SU-DHL-6 (cell line): ENCODE measurements around the gene GP1BB.

ENCODE experiments used
- H2AFZ ChIP-seq: fragments of 200-600 bp; sonication (generic); 2 replicates; pipeline ENCODE4 v1.6.1; 2014; ENCODE audit warnings: low read depth, mild to moderate bottlenecking, moderate library complexity, mixed read lengths, antibody characterized with exemption, low read length; ENCODE audit not compliant: severe bottlenecking
- H3F3A ChIP-seq: fragments of 200-600 bp; shearing (Covaris generic); 2 replicates; pipeline ENCODE4 v1.6.0; 2016; ENCODE audit warnings: antibody characterized with exemption, mild to moderate bottlenecking; ENCODE audit not compliant: insufficient read depth
- H3K27ac ChIP-seq: fragments of 200-600 bp; sonication (generic); 2 replicates; pipeline ENCODE4 v1.5.1; 2016; ENCODE audit warnings: low read depth, mild to moderate bottlenecking, low read length, moderate library complexity, mixed read lengths
- H3K27me3 ChIP-seq: fragments of 200-600 bp; sonication (generic), shearing (Covaris generic); 2 replicates; pipeline ENCODE4 v1.6.0; 2014; ENCODE audit warnings: mild to moderate bottlenecking, low read length
- H3K36me3 ChIP-seq: fragments of 200-600 bp; sonication (generic); 2 replicates; pipeline ENCODE4 v1.6.1; 2014; ENCODE audit warnings: mild to moderate bottlenecking, low read length, mixed read lengths
- H3K4me2 ChIP-seq: fragments of 300-600, 200-600 bp; shearing (Covaris generic), sonication (generic); 2 replicates; pipeline ENCODE4 v1.6.0; 2014; ENCODE audit warnings: low read length, low read depth, mild to moderate bottlenecking; ENCODE audit not compliant: poor library complexity, severe bottlenecking
- H3K4me3 ChIP-seq: fragments of 200-600 bp; sonication (generic); 2 replicates; pipeline ENCODE4 v1.5.1; 2014; ENCODE audit warnings: antibody characterized with exemption, low read length, mild to moderate bottlenecking, mixed read lengths; ENCODE audit not compliant: insufficient read depth, poor library complexity, severe bottlenecking
- H3K79me2 ChIP-seq: fragments of 200-600 bp; sonication (generic); 2 replicates; pipeline ENCODE4 v1.6.1; 2014; ENCODE audit warnings: mild to moderate bottlenecking, low read length, moderate library complexity; ENCODE audit not compliant: insufficient read depth
- H3K9ac ChIP-seq: fragments of 200-600 bp; sonication (generic); 2 replicates; pipeline ENCODE4 v1.7.0; 2014; ENCODE audit warnings: mild to moderate bottlenecking, low read length
- H3K9me2 ChIP-seq: fragments of 200-600 bp; sonication (generic); replicated peaks from 2 replicates; pipeline ENCODE4 v1.6.1; 2014; ENCODE audit warnings: low read length; ENCODE audit not compliant: insufficient read depth
- H3K9me3 ChIP-seq: fragments of 200-600 bp; sonication (generic); 2 replicates; pipeline ENCODE4 v1.6.1; 2014; ENCODE audit warnings: low read length, mixed read lengths; ENCODE audit not compliant: insufficient read depth
- H4K20me1 ChIP-seq: fragments of 200-600 bp; sonication (generic); 2 replicates; pipeline ENCODE4 v1.6.1; 2014; ENCODE audit warnings: low read depth, mild to moderate bottlenecking, antibody characterized with exemption, low read length, moderate library complexity, mixed read lengths
- EZH2phosphoT487 ChIP-seq: fragments of 200-600 bp; sonication (generic), shearing (Covaris generic); conservative IDR thresholded peaks from 2 replicates; pipeline ENCODE4 v1.6.1; 2018; ENCODE audit warnings: mild to moderate bottlenecking, antibody characterized with exemption, low read length, moderate library complexity, mixed read lengths
- TF ChIP-seq, protein P1 (sequence below): fragments of 200-600 bp; sonication (generic); IDR thresholded peaks from one replicate; pipeline ENCODE4 v1.5.1; 2017; ENCODE audit warnings: antibody characterized with exemption, mild to moderate bottlenecking, low read length, moderate library complexity; ENCODE audit not compliant: insufficient read depth, poor library complexity, severe bottlenecking

Gene GP1BB

GRCh38 chr22:19723232-19723982, at the start of gene GP1BB:
TSS of gene GP1BB (plus strand) at chr22:19723539. CDS start at chr22:19723570, 31 bp downstream.
- TF ChIP-seq, protein P1, sequence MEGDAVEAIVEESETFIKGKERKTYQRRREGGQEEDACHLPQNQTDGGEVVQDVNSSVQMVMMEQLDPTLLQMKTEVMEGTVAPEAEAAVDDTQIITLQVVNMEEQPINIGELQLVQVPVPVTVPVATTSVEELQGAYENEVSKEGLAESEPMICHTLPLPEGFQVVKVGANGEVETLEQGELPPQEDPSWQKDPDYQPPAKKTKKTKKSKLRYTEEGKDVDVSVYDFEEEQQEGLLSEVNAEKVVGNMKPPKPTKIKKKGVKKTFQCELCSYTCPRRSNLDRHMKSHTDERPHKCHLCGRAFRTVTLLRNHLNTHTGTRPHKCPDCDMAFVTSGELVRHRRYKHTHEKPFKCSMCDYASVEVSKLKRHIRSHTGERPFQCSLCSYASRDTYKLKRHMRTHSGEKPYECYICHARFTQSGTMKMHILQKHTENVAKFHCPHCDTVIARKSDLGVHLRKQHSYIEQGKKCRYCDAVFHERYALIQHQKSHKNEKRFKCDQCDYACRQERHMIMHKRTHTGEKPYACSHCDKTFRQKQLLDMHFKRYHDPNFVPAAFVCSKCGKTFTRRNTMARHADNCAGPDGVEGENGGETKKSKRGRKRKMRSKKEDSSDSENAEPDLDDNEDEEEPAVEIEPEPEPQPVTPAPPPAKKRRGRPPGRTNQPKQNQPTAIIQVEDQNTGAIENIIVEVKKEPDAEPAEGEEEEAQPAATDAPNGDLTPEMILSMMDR, result no peak
- TF ChIP-seq EZH2phosphoT487, result no peak
- H3K9ac ChIP-seq, result no peak within 1 kb of the TSS
- H3K9me3 ChIP-seq, result no peaks in the 10 kb centered on the region
- no peak within 1 kb of the TSS for H3K27ac ChIP-seq
- H3F3A ChIP-seq, result no peaks in the 10 kb centered on the region
- H3K36me3 ChIP-seq, result no peaks in the 10 kb centered on the region
- no peaks in the 10 kb centered on the region for H3K9me2 ChIP-seq
- H2AFZ ChIP-seq, result no peak within 1 kb of the TSS
- H3K79me2 ChIP-seq, result no peaks in the 10 kb centered on the region
- H4K20me1 ChIP-seq, result no peaks in the 10 kb centered on the region
- no peak within 1 kb of the TSS for H3K4me3 ChIP-seq
- no peaks in the 10 kb centered on the region for H3K27me3 ChIP-seq
- H3K4me2 ChIP-seq, result no peak within 1 kb of the TSS

DNA sequence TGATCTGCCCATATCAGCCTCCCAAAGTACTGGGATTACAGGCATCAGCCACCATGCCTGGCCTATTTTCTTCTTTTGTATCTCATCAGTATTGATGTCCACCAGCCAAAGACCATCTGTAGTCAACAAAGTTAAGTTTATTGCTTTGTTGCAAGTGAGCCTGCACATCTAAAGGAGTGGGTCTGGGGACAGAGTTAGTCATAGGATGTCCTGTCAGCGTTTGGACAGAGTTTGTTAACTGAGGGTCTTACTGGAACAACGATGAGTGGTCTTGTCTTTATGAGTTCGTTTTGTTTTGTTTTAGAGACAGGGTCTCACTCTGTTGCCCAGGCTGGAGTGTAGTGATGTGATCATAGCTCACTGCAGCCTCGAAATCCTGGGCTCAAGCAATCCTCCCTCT, 49.7 kb upstream of the GP1BB start:
- Histone ChIP-seq H2AFZ (no peak overlapping the region), H3K4me3 (no peak overlapping the region), H4K20me1 (no peaks in the 10 kb centered on the region), H3K36me3 (no peaks in the 10 kb centered on the region), H3K27me3 (no peaks in the 10 kb centered on the region), H3F3A (no peaks in the 10 kb centered on the region), H3K27ac (no peak overlapping the region), H3K9me3 (no peaks in the 10 kb centered on the region), H3K79me2 (no peaks in the 10 kb centered on the region), H3K4me2 (no peak overlapping the region), H3K9ac (no peak overlapping the region), H3K9me2 (no peaks in the 10 kb centered on the region)
- TF ChIP-seq EZH2phosphoT487, result no peak
- TF ChIP-seq, protein P1, result no peak

- TF ChIP-seq EZH2phosphoT487, result no peak
- TF ChIP-seq, protein P1, result no peak
- no peaks in the 10 kb centered on the region for H4K20me1 ChIP-seq
- no peak overlapping the region for H3K4me3 ChIP-seq
These were observed 49.0 kb upstream of the GP1BB start for GRCh38 chr22:19674129-19674928.

More at GRCh38 chr22:19674129-19674928, 49.0 kb upstream of the GP1BB start:
- Histone ChIP-seq H2AFZ (no peak overlapping the region), H3K4me2 (no peak overlapping the region), H3K9me2 (no peaks in the 10 kb centered on the region), H3K9ac (no peak overlapping the region), H3F3A (no peaks in the 10 kb centered on the region), H3K36me3 (no peaks in the 10 kb centered on the region), H3K79me2 (no peaks in the 10 kb centered on the region), H3K27ac (no peak overlapping the region), H3K9me3 (no peaks in the 10 kb centered on the region), H3K27me3 (no peaks in the 10 kb centered on the region)
